Measurements from ENCODE around the gene CHRNG.

The CHRNG gene

DNA sequence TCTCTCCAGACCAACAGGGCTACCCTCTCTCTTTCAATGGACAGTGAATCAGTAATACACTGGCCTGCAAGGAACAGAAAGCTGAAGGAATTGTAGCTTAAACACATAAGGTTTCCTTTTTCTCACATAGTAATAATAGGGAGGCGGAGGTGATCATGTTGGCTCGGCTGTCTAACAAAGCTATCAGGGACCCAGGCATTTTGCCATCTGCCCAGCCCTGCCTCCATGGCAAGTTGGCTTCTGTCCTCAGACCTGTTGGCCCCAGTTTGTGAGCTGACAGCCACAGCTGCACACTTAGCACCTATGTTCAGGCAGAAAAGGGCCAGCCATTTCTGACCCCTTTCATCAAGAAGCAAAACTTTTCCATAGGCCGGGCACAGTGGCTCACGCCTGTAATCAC, 2.0 kb upstream of the CHRNG start:
- Histone ChIP-seq H3K4me3 (ENCODE audit: low read length in 2 of 2) (no peak overlapping the region), H3K27me3 (ENCODE audit: control insufficient read depth in 1 of 2, insufficient read depth in 2 of 2, low read length in 2 of 2) (peaks cover 14 to 28% of the 10 kb centered on the region in 2 donors), H3K9ac (ENCODE audit: low read length in 2 of 2) (no peak overlapping the region), H3K9me3 (ENCODE audit: control insufficient read depth in 2 of 2, low read length in 2 of 2) (peaks cover 0 to 7% of the 10 kb centered on the region in 2 donors), H3K36me3 (ENCODE audit: control insufficient read depth in 2 of 2, insufficient read depth in 2 of 2, low read length in 2 of 2) (no peaks in the 10 kb centered on the region), H3K4me1 (ENCODE audit: control insufficient read depth, insufficient read depth, low read length) (peaks cover 3% of the 10 kb centered on the region), H3K27ac (ENCODE audit: low read length) (no peak overlapping the region)

DNA sequence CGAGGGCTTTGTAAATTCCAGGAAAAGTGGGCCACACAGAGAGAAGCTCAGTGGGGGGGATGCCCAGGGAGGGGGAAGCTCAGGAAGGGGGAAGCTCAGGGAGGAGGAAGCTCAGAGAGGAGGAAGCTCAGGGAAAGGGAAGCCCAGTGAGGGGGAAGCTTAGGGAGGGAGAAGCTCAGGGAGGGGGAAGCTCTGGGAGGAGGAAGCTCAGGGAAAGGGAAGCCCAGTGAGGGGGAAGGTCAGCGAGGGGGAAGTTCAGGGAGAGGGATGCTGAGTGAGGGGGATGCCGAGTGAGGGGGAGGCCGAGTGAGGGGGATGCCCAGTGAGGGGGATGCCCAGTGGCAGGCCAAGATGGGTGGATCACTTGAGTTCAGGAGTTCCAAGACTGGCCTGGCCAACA, 821 bp upstream of the CHRNG start:
- Histone ChIP-seq H3K9ac (ENCODE audit: low read length in 2 of 2) (no peak overlapping the region), H3K27ac (ENCODE audit: low read length) (no peak overlapping the region), H3K36me3 (ENCODE audit: control insufficient read depth in 2 of 2, insufficient read depth in 2 of 2, low read length in 2 of 2) (no peaks in the 10 kb centered on the region), H3K27me3 (ENCODE audit: control insufficient read depth in 1 of 2, insufficient read depth in 2 of 2, low read length in 2 of 2) (peaks cover 14 to 28% of the 10 kb centered on the region in 2 donors), H3K4me1 (ENCODE audit: control insufficient read depth, insufficient read depth, low read length) (no peaks in the 10 kb centered on the region), H3K4me3 (ENCODE audit: low read length in 2 of 2) (no peak overlapping the region), H3K9me3 (ENCODE audit: control insufficient read depth in 2 of 2, low read length in 2 of 2) (peaks cover 0 to 7% of the 10 kb centered on the region in 2 donors)

DNA sequence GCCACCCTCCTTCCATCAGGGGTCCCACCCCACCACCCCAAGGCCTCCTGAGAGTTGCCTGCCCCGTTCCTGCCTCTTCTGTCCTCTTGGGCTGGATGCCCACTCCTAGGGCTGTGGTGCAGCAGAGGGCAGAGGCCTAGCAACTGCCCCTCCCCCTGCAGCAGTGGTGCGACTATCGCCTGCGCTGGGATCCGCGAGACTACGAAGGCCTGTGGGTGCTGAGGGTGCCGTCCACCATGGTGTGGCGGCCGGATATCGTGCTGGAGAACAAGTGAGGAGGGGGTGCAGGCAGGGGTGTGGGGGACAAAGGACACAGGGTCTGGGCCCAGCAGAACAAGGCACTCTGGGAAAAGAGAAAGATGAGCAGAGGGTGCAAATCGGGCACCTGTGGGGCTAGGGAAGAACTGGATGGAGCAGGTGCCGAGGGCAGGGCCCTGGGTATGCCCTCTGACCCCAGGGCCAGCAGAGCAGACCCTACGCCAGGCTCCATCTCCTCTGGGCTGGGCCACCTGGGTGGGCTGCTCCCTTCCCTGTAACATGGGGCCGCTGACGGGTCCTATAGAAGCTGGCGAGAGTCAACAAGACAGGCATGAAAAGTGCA, 1.0 kb downstream of the CHRNG start:
- Histone ChIP-seq H3K9me3 (ENCODE audit: control insufficient read depth in 2 of 2, low read length in 2 of 2) (peaks cover 0 to 7% of the 10 kb centered on the region in 2 donors), H3K27me3 (ENCODE audit: control insufficient read depth in 1 of 2, insufficient read depth in 2 of 2, low read length in 2 of 2) (peaks cover 14 to 28% of the 10 kb centered on the region in 2 donors)

DNA sequence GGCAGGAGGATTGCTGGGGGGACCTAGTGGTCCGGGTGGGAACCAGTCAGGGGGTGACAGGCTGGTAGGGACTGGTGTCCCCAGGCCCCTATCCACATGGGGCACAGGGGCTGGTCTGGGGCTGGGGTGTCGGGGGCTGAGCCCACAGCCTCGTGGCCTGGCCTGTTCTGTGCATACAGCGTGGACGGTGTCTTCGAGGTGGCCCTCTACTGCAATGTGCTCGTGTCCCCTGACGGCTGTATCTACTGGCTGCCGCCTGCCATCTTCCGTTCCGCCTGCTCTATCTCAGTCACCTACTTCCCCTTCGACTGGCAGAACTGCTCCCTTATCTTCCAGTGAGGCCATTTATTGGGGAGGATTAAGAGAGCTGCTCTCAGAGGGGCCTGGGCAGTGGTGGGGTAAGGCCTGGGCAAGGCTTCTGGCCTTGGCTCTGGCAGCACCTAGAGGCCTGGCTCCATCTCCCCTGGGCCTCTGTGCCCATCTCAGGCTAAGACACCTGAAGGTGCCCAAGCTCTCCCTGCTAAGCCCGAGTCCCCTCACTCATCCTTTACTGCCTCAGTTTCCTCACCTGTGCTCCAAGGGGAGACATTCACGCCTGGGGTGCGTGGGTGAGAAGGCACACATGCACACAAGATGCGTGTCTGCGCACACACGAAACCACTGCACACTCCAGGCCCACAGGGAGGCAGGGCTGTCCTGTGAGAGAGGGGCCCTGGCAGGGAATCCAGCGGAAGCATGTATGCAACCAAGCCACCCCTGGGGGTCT, 1.9 kb downstream of the CHRNG start:
- H3K4me1 ChIP-seq (ENCODE audit: control insufficient read depth, insufficient read depth, low read length), result no peaks in the 10 kb centered on the region
- peaks cover 10 to 26% of the 10 kb centered on the region in 2 donors for H3K27me3 ChIP-seq (ENCODE audit: control insufficient read depth in 1 of 2, insufficient read depth in 2 of 2, low read length in 2 of 2)
- H3K9me3 ChIP-seq (ENCODE audit: control insufficient read depth in 2 of 2, low read length in 2 of 2), result peaks cover 0 to 3% of the 10 kb centered on the region in 2 donors
- no peak overlapping the region for H3K27ac ChIP-seq (ENCODE audit: low read length)
- no peaks in the 10 kb centered on the region for H3K36me3 ChIP-seq (ENCODE audit: control insufficient read depth in 2 of 2, insufficient read depth in 2 of 2, low read length in 2 of 2)
- H3K9ac ChIP-seq (ENCODE audit: low read length in 2 of 2), result no peak overlapping the region
- no peak overlapping the region for H3K4me3 ChIP-seq (ENCODE audit: low read length in 2 of 2)

More for the DNA sequence above, 1.0 kb downstream of the CHRNG start:
- no peaks in the 10 kb centered on the region for H3K36me3 ChIP-seq (ENCODE audit: control insufficient read depth in 2 of 2, insufficient read depth in 2 of 2, low read length in 2 of 2)
- no peak overlapping the region for H3K9ac ChIP-seq (ENCODE audit: low read length in 2 of 2)
- no peak overlapping the region for H3K4me3 ChIP-seq (ENCODE audit: low read length in 2 of 2)
- H3K27ac ChIP-seq (ENCODE audit: low read length), result no peak overlapping the region
- H3K4me1 ChIP-seq (ENCODE audit: control insufficient read depth, insufficient read depth, low read length), result no peaks in the 10 kb centered on the region

DNA sequence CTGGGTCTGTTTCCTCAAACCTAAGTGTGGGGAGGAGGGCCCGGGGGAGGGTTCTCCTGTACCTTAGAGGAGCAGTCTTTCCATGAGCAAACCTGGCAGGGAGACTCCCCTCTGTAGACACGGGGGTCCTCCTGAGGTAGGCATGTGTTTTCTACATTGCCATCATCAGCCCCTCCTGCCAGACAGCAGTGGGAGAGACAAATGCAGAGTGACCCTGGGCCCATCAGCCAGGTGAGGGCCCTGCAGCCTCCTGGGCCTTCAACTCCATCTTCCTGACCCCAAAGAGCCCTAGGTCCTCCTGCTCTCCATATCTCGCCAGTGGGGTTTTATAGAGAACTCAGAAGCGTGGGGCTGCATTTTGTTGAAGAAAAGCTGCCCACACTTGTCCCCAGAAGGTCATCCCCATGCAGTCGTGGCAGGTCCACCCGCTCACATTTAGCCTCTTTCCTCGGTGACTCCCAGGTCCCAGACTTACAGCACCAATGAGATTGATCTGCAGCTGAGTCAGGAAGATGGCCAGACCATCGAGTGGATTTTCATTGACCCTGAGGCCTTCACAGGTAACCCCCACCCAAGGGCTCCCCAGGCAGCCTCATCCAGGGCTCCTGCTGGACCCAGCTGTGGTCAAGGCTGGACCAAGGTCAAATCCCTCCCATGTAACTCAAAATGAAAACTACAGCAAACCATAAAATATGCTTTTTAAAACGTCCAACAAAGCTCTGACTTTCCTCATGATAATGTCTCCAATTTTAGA, 2.6 kb downstream of the CHRNG start:
- Histone ChIP-seq H3K9me3 (ENCODE audit: control insufficient read depth in 2 of 2, low read length in 2 of 2) (no peaks in the 10 kb centered on the region), H3K27ac (ENCODE audit: low read length) (no peak overlapping the region), H3K4me3 (ENCODE audit: low read length in 2 of 2) (no peak overlapping the region), H3K36me3 (ENCODE audit: control insufficient read depth in 2 of 2, insufficient read depth in 2 of 2, low read length in 2 of 2) (peaks cover 0 to 3% of the 10 kb centered on the region in 2 donors), H3K27me3 (ENCODE audit: control insufficient read depth in 1 of 2, insufficient read depth in 2 of 2, low read length in 2 of 2) (peaks cover 6 to 23% of the 10 kb centered on the region in 2 donors), H3K9ac (ENCODE audit: low read length in 2 of 2) (no peak overlapping the region), H3K4me1 (ENCODE audit: control insufficient read depth, insufficient read depth, low read length) (no peaks in the 10 kb centered on the region)

DNA sequence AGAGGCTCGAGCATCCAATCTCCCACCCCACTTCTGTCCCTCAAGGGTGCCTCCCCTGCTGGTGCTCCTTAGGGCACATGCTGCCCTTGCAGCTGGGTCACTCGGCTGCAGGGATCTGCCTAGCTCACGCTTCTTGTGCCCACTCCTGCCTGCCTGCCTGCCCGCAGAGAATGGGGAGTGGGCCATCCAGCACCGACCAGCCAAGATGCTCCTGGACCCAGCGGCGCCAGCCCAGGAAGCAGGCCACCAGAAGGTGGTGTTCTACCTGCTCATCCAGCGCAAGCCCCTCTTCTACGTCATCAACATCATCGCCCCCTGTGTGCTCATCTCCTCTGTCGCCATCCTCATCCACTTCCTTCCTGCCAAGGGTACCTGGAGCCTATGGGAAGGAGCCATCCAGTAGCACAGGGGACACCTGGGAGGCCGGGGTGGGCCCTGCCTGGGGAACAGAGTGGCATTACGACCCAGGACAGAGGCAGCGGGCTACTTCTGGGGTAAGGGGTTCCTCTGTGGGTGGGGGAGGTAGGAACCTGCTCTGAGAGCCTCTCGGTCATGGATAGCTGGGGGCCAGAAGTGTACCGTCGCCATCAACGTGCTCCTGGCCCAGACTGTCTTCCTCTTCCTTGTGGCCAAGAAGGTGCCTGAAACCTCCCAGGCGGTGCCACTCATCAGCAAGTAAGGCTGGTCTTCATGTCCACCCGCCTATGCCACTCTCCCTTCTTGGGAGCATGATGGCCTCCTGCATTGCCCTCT, 3.4 kb downstream of the CHRNG start:
- H3K9ac ChIP-seq (ENCODE audit: low read length in 2 of 2), result no peak overlapping the region
- H3K27me3 ChIP-seq (ENCODE audit: control insufficient read depth in 1 of 2, insufficient read depth in 2 of 2, low read length in 2 of 2), result peaks cover 0 to 18% of the 10 kb centered on the region in 2 donors
- no peak overlapping the region for H3K27ac ChIP-seq (ENCODE audit: low read length)
- no peaks in the 10 kb centered on the region for H3K4me1 ChIP-seq (ENCODE audit: control insufficient read depth, insufficient read depth, low read length)
- H3K36me3 ChIP-seq (ENCODE audit: control insufficient read depth in 2 of 2, insufficient read depth in 2 of 2, low read length in 2 of 2), result peaks cover 0 to 3% of the 10 kb centered on the region in 2 donors
- H3K9me3 ChIP-seq (ENCODE audit: control insufficient read depth in 2 of 2, low read length in 2 of 2), result no peaks in the 10 kb centered on the region
- no peak overlapping the region for H3K4me3 ChIP-seq (ENCODE audit: low read length in 2 of 2)

DNA sequence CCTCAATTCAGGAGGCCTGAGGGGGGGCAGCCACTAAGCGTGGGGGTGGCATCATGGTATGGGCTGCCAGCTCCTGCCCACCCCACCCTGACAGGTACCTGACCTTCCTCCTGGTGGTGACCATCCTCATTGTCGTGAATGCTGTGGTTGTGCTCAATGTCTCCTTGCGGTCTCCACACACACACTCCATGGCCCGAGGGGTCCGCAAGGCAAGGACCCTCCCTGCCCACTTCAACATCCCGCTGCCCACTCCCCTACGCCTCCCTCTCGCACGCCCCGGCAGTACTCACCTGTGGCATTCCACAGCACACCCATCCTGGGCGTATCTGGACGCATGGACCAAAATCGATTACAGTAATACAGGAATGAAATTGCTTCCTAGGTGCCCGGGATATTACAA, 4.0 kb downstream of the CHRNG start:
- H3K9me3 ChIP-seq (ENCODE audit: control insufficient read depth in 2 of 2, low read length in 2 of 2), result no peaks in the 10 kb centered on the region
- H3K9ac ChIP-seq (ENCODE audit: low read length in 2 of 2), result no peak overlapping the region
- H3K4me3 ChIP-seq (ENCODE audit: low read length in 2 of 2), result no peak overlapping the region
- no peak overlapping the region for H3K27ac ChIP-seq (ENCODE audit: low read length)
- no peaks in the 10 kb centered on the region for H3K4me1 ChIP-seq (ENCODE audit: control insufficient read depth, insufficient read depth, low read length)
- H3K27me3 ChIP-seq (ENCODE audit: control insufficient read depth in 1 of 2, insufficient read depth in 2 of 2, low read length in 2 of 2), result peaks cover 0 to 14% of the 10 kb centered on the region in 2 donors
- H3K36me3 ChIP-seq (ENCODE audit: control insufficient read depth in 2 of 2, insufficient read depth in 2 of 2, low read length in 2 of 2), result peaks cover 0 to 3% of the 10 kb centered on the region in 2 donors

DNA sequence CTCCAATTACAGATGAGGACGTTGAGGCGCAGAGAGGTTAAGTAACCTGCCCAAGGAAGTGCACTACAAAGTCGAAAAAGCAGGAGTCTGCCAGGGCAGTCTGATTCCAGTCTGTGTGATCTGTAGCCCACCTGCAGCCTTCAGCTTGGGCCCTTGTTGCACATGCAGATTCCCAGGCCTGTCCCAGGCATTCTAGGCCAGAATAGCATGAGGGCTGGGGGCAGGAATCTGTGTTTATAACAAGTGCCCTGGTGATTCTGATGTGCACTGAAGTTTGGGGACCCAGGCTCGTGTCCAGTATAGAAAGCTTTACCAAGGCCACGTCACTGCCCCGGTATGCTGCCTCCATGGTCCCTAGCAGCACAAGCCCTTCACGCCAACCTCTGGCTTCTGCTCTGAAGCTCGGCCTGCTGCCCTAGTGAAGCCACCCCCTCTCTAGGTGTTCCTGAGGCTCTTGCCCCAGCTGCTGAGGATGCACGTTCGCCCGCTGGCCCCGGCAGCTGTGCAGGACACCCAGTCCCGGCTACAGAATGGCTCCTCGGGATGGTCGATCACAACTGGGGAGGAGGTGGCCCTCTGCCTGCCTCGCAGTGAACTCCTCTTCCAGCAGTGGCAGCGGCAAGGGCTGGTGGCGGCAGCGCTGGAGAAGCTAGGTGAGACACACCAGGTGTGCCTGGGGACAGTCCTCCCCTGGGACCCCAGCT, 4.6 kb downstream of the CHRNG start:
- Histone ChIP-seq H3K36me3 (ENCODE audit: control insufficient read depth in 2 of 2, insufficient read depth in 2 of 2, low read length in 2 of 2) (peaks cover 0 to 3% of the 10 kb centered on the region in 2 donors), H3K27ac (ENCODE audit: low read length) (no peak overlapping the region), H3K9ac (ENCODE audit: low read length in 2 of 2) (no peak overlapping the region), H3K4me1 (ENCODE audit: control insufficient read depth, insufficient read depth, low read length) (no peaks in the 10 kb centered on the region), H3K27me3 (ENCODE audit: control insufficient read depth in 1 of 2, insufficient read depth in 2 of 2, low read length in 2 of 2) (peaks cover 0 to 12% of the 10 kb centered on the region in 2 donors), H3K4me3 (ENCODE audit: low read length in 2 of 2) (no peak overlapping the region), H3K9me3 (ENCODE audit: control insufficient read depth in 2 of 2, low read length in 2 of 2) (no peaks in the 10 kb centered on the region)

DNA sequence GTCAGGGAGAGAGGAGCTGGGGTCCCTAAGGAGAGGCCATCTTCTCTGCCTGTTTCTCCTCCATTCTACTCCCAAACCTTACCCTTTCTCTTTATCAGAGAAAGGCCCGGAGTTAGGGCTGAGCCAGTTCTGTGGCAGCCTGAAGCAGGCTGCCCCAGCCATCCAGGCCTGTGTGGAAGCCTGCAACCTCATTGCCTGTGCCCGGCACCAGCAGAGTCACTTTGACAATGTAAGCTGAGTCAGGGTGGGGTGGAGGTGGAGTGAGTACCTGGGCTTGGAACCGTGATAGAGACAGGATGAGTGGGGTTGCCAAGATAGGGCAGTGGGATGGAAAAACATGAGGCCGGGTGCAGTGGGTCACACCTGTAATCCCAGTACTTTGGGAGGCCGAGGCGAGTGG, 5.2 kb downstream of the CHRNG start:
- H3K27me3 ChIP-seq (ENCODE audit: control insufficient read depth in 1 of 2, insufficient read depth in 2 of 2, low read length in 2 of 2), result peaks cover 0 to 8% of the 10 kb centered on the region in 2 donors
- no peak overlapping the region for H3K27ac ChIP-seq (ENCODE audit: low read length)
- H3K36me3 ChIP-seq (ENCODE audit: control insufficient read depth in 2 of 2, insufficient read depth in 2 of 2, low read length in 2 of 2), result peaks cover 0 to 3% of the 10 kb centered on the region in 2 donors
- no peaks in the 10 kb centered on the region for H3K4me1 ChIP-seq (ENCODE audit: control insufficient read depth, insufficient read depth, low read length)
- H3K9ac ChIP-seq (ENCODE audit: low read length in 2 of 2), result no peak overlapping the region
- H3K4me3 ChIP-seq (ENCODE audit: low read length in 2 of 2), result no peak overlapping the region
- H3K9me3 ChIP-seq (ENCODE audit: control insufficient read depth in 2 of 2, low read length in 2 of 2), result no peaks in the 10 kb centered on the region

Measured in stomach smooth muscle (tissue), 2 donors.